ENCODE data around the gene BBLN.
"Not testable (repeated sequence)": the region's sequence is repeated elsewhere in the genome, so short reads cannot be mapped to it uniquely, and the experiment has no call there.

BBLN gene

GRCh38 chr9:128174062-128174461 is 14.0 kb downstream of the BBLN start:
- Histone ChIP-seq H3K9me3 (ENCODE audit: control insufficient read depth, low read length) (no peaks in the 10 kb centered on the region), H3K4me1 (ENCODE audit: control insufficient read depth, insufficient read depth, low read length) (no peaks in the 10 kb centered on the region), H3K36me3 (ENCODE audit: control insufficient read depth, insufficient read depth, low read length, severe bottlenecking) (peaks cover 73% of the 10 kb centered on the region), H3K9ac (ENCODE audit: low read length) (no peak overlapping the region), H3K27me3 (replicated peaks; ENCODE audit: control insufficient read depth, insufficient read depth, low read length) (no peaks in the 10 kb centered on the region), H3K4me3 (ENCODE audit: low read length) (no peak overlapping the region)
- DNase-seq (ENCODE audit: low read depth) = no peak

GRCh38 chr9:128175102-128175563 is 15.1 kb downstream of the BBLN start:
- peak; percentile 75 for DNase-seq (ENCODE audit: low read depth)
- Histone ChIP-seq H3K9ac (ENCODE audit: low read length) (no peak overlapping the region), H3K9me3 (ENCODE audit: control insufficient read depth, low read length) (no peaks in the 10 kb centered on the region), H3K4me1 (ENCODE audit: control insufficient read depth, insufficient read depth, low read length) (no peaks in the 10 kb centered on the region), H3K27me3 (replicated peaks; ENCODE audit: control insufficient read depth, insufficient read depth, low read length) (no peaks in the 10 kb centered on the region), H3K4me3 (ENCODE audit: low read length) (no peak overlapping the region), H3K36me3 (ENCODE audit: control insufficient read depth, insufficient read depth, low read length, severe bottlenecking) (peaks cover 72% of the 10 kb centered on the region)

GRCh38 chr9:128175726-128176125 is 15.7 kb downstream of the BBLN start:
- H3K27me3 ChIP-seq (replicated peaks; ENCODE audit: control insufficient read depth, insufficient read depth, low read length) = no peaks in the 10 kb centered on the region
- no peak for DNase-seq (ENCODE audit: low read depth)
- H3K4me1 ChIP-seq (ENCODE audit: control insufficient read depth, insufficient read depth, low read length) = no peaks in the 10 kb centered on the region
- H3K9ac ChIP-seq (ENCODE audit: low read length) = no peak overlapping the region
- no peaks in the 10 kb centered on the region for H3K9me3 ChIP-seq (ENCODE audit: control insufficient read depth, low read length)
- H3K36me3 ChIP-seq (ENCODE audit: control insufficient read depth, insufficient read depth, low read length, severe bottlenecking) = peaks cover 73% of the 10 kb centered on the region
- no peak overlapping the region for H3K4me3 ChIP-seq (ENCODE audit: low read length)

GRCh38 chr9:128178806-128179431 is 18.9 kb downstream of the BBLN start:
- Histone ChIP-seq H3K4me3 (ENCODE audit: low read length) (no peak overlapping the region), H3K9me3 (ENCODE audit: control insufficient read depth, low read length) (no peaks in the 10 kb centered on the region), H3K36me3 (ENCODE audit: control insufficient read depth, insufficient read depth, low read length, severe bottlenecking) (peaks cover 81% of the 10 kb centered on the region), H3K4me1 (ENCODE audit: control insufficient read depth, insufficient read depth, low read length) (no peaks in the 10 kb centered on the region), H3K9ac (ENCODE audit: low read length) (no peak overlapping the region), H3K27me3 (replicated peaks; ENCODE audit: control insufficient read depth, insufficient read depth, low read length) (no peaks in the 10 kb centered on the region)
- no peak for DNase-seq (ENCODE audit: low read depth)

- no peaks in the 10 kb centered on the region for H3K9me3 ChIP-seq (ENCODE audit: control insufficient read depth, low read length)
- DNase-seq (ENCODE audit: low read depth) = no peak
- peaks cover 81% of the 10 kb centered on the region for H3K36me3 ChIP-seq (ENCODE audit: control insufficient read depth, insufficient read depth, low read length, severe bottlenecking)
- no peaks in the 10 kb centered on the region for H3K4me1 ChIP-seq (ENCODE audit: control insufficient read depth, insufficient read depth, low read length)
- H3K4me3 ChIP-seq (ENCODE audit: low read length) = no peak overlapping the region
- no peaks in the 10 kb centered on the region for H3K27me3 ChIP-seq (replicated peaks; ENCODE audit: control insufficient read depth, insufficient read depth, low read length)
- H3K9ac ChIP-seq (ENCODE audit: low read length) = no peak overlapping the region
Observed at GRCh38 chr9:128180001-128180400, 19.9 kb downstream of the BBLN start.

GRCh38 chr9:128180447-128180846 is 20.4 kb downstream of the BBLN start:
- DNase-seq (ENCODE audit: low read depth) = no peak
- H3K9me3 ChIP-seq (ENCODE audit: control insufficient read depth, low read length) = no peaks in the 10 kb centered on the region
- H3K4me3 ChIP-seq (ENCODE audit: low read length) = no peak overlapping the region
- H3K4me1 ChIP-seq (ENCODE audit: control insufficient read depth, insufficient read depth, low read length) = no peaks in the 10 kb centered on the region
- no peaks in the 10 kb centered on the region for H3K27me3 ChIP-seq (replicated peaks; ENCODE audit: control insufficient read depth, insufficient read depth, low read length)
- H3K36me3 ChIP-seq (ENCODE audit: control insufficient read depth, insufficient read depth, low read length, severe bottlenecking) = peaks cover 81% of the 10 kb centered on the region
- H3K9ac ChIP-seq (ENCODE audit: low read length) = no peak overlapping the region

GRCh38 chr9:128181480-128181879 is 21.4 kb downstream of the BBLN start:
- H3K27me3 ChIP-seq (replicated peaks; ENCODE audit: control insufficient read depth, insufficient read depth, low read length); H3K9me3 ChIP-seq (ENCODE audit: control insufficient read depth, low read length); H3K9ac ChIP-seq (ENCODE audit: low read length); H3K4me1 ChIP-seq (ENCODE audit: control insufficient read depth, insufficient read depth, low read length); H3K4me3 ChIP-seq (ENCODE audit: low read length): not testable (repeated sequence)
- DNase-seq (ENCODE audit: low read depth) = peak; percentile 69
- peaks cover 79% of the 10 kb centered on the region for H3K36me3 ChIP-seq (ENCODE audit: control insufficient read depth, insufficient read depth, low read length, severe bottlenecking)

- no peaks in the 10 kb centered on the region for H3K9me3 ChIP-seq (ENCODE audit: control insufficient read depth, low read length)
- H3K4me3 ChIP-seq (ENCODE audit: low read length) = no peak overlapping the region
- DNase-seq (ENCODE audit: low read depth) = no peak
- peaks cover 4% of the 10 kb centered on the region for H3K4me1 ChIP-seq (ENCODE audit: control insufficient read depth, insufficient read depth, low read length)
- peaks cover 76% of the 10 kb centered on the region for H3K36me3 ChIP-seq (ENCODE audit: control insufficient read depth, insufficient read depth, low read length, severe bottlenecking)
- H3K9ac ChIP-seq (ENCODE audit: low read length) = no peak overlapping the region
- no peaks in the 10 kb centered on the region for H3K27me3 ChIP-seq (replicated peaks; ENCODE audit: control insufficient read depth, insufficient read depth, low read length)
Observed at GRCh38 chr9:128182893-128183588, 23.0 kb downstream of the BBLN start.

GRCh38 chr9:128185979-128186965 is 26.2 kb downstream of the BBLN start:
- no peak overlapping the region for H3K4me3 ChIP-seq (ENCODE audit: low read length)
- H3K9ac ChIP-seq (ENCODE audit: low read length) = no peak overlapping the region
- H3K36me3 ChIP-seq (ENCODE audit: control insufficient read depth, insufficient read depth, low read length, severe bottlenecking) = peaks cover 57% of the 10 kb centered on the region
- H3K4me1 ChIP-seq (ENCODE audit: control insufficient read depth, insufficient read depth, low read length) = peaks cover 13% of the 10 kb centered on the region
- no peaks in the 10 kb centered on the region for H3K27me3 ChIP-seq (replicated peaks; ENCODE audit: control insufficient read depth, insufficient read depth, low read length)
- no peaks in the 10 kb centered on the region for H3K9me3 ChIP-seq (ENCODE audit: control insufficient read depth, low read length)
- DNase-seq (ENCODE audit: low read depth) = no peak

GRCh38 chr9:128187361-128187760 is 27.3 kb downstream of the BBLN start:
- H3K27me3 ChIP-seq (replicated peaks; ENCODE audit: control insufficient read depth, insufficient read depth, low read length) = no peaks in the 10 kb centered on the region
- peaks cover 57% of the 10 kb centered on the region for H3K36me3 ChIP-seq (ENCODE audit: control insufficient read depth, insufficient read depth, low read length, severe bottlenecking)
- peaks cover 13% of the 10 kb centered on the region for H3K4me1 ChIP-seq (ENCODE audit: control insufficient read depth, insufficient read depth, low read length)
- DNase-seq (ENCODE audit: low read depth) = no peak
- H3K9ac ChIP-seq (ENCODE audit: low read length) = no peak overlapping the region
- H3K9me3 ChIP-seq (ENCODE audit: control insufficient read depth, low read length) = no peaks in the 10 kb centered on the region
- no peak overlapping the region for H3K4me3 ChIP-seq (ENCODE audit: low read length)

- peaks cover 17% of the 10 kb centered on the region for H3K4me1 ChIP-seq (ENCODE audit: control insufficient read depth, insufficient read depth, low read length)
- H3K27me3 ChIP-seq (replicated peaks; ENCODE audit: control insufficient read depth, insufficient read depth, low read length) = no peaks in the 10 kb centered on the region
- peaks cover 50% of the 10 kb centered on the region for H3K36me3 ChIP-seq (ENCODE audit: control insufficient read depth, insufficient read depth, low read length, severe bottlenecking)
- DNase-seq (ENCODE audit: low read depth) = no peak
- peak overlapping the region; percentile 42 for H3K9ac ChIP-seq (ENCODE audit: low read length)
- no peaks in the 10 kb centered on the region for H3K9me3 ChIP-seq (ENCODE audit: control insufficient read depth, low read length)
- no peak overlapping the region for H3K4me3 ChIP-seq (ENCODE audit: low read length)
Observed at GRCh38 chr9:128188209-128188608, 28.1 kb downstream of the BBLN start.
